ENCODE results near the gene PPDPF. TPM values are rescaled to one million over a fixed set of nuclear protein-coding genes. Genes with fewer than 3 reads are reported as not detected.

The PPDPF gene
- total RNA-seq, 1 experiment from 2014 or later: 149 TPM

GRCh38 chr20:63554361-63555278 lies 34.1 kb downstream of the PPDPF start:
- no peak for DNase-seq
- Histone ChIP-seq H3K56ac (ENCODE audit: insufficient read length, low read depth, low read length) (no peak overlapping the region), H2BK5ac (ENCODE audit: insufficient read length, low read length) (no peak overlapping the region), H2AFZ (ENCODE audit: low read length) (no peak overlapping the region), H3K27ac (ENCODE audit: insufficient read length, low read depth, low read length) (no peak overlapping the region), H2BK20ac (ENCODE audit: low read depth, low read length, poor library complexity, severe bottlenecking) (no peak overlapping the region), H4K20me1 (ENCODE audit: control insufficient read depth, insufficient read depth, insufficient read length) (no peaks in the 10 kb centered on the region), H4K91ac (ENCODE audit: insufficient read length, low read depth, low read length) (no peak overlapping the region), H2AK5ac (ENCODE audit: insufficient read length, low read length) (no peak overlapping the region), H4K8ac (replicated peaks; ENCODE audit: insufficient read length, low read depth, low read length) (no peak overlapping the region), H4K5ac (ENCODE audit: insufficient read length, low read depth, low read length) (no peak overlapping the region), H3K18ac (ENCODE audit: insufficient read length, low read depth, low read length) (no peak overlapping the region), H2BK15ac (ENCODE audit: low read depth, low read length) (no peak overlapping the region), H3K14ac (ENCODE audit: insufficient read depth, low read length) (no peak overlapping the region), H3K9me3 (ENCODE audit: control insufficient read depth, low read depth, low read length) (no peaks in the 10 kb centered on the region), H3K4me1 (ENCODE audit: insufficient read depth, low read length) (0 out of 2 replicates have a peak, but pooled peaks cover 2% of the 10 kb centered on the region), H3K9ac (ENCODE audit: extremely low read depth, insufficient read length, low read length) (no peak overlapping the region), H3K4ac (ENCODE audit: low read depth, low read length) (no peak overlapping the region), H3K23ac (ENCODE audit: insufficient read length, low read depth, low read length) (no peak overlapping the region), H2BK12ac (ENCODE audit: insufficient read length, low read depth, low read length) (no peak overlapping the region), H3K23me2 (ENCODE audit: insufficient read length, low read depth, low read length, poor library complexity, severe bottlenecking) (peaks cover 9% of the 10 kb centered on the region), H3T11ph (ENCODE audit: low read length) (no peak overlapping the region), H3K79me1 (ENCODE audit: insufficient read depth, low read depth, low read length, poor library complexity, severe bottlenecking) (no peaks in the 10 kb centered on the region), H3K79me2 (ENCODE audit: insufficient read depth, low read length) (no peaks in the 10 kb centered on the region), H3K27me3 (ENCODE audit: insufficient read depth, low read length) (no peaks in the 10 kb centered on the region), H2BK120ac (ENCODE audit: low read depth, low read length, poor library complexity, severe bottlenecking) (no peak overlapping the region), H3K4me2 (ENCODE audit: insufficient read depth, insufficient read length, low read length) (peak overlapping the region; percentile 46)
- WGBS (ENCODE audit: extremely low coverage, insufficient read length, low lambda C conversion rate): no CpG with 5 or more reads among the region's 38 CpGs
- H3K27ac Mint-ChIP-seq: no peak overlapping the region; a peak in 1 of 7 replicates
- H3K4me3 Mint-ChIP-seq: peak overlapping the region; percentile 69 to 84
- H3K27me3 Mint-ChIP-seq (ENCODE audit: low read depth): no peaks in the 10 kb centered on the region; the same call in 1 of the 2 replicates
- no peak for TF ChIP-seq CTCF (conservative IDR thresholded peaks at IDR 0.05)
- no peaks in the 10 kb centered on the region for H3K9me3 Mint-ChIP-seq
- H3K4me1 Mint-ChIP-seq: peaks cover 20 to 24% of the 10 kb centered on the region in 2 experiments
- H3K36me3 Mint-ChIP-seq (ENCODE audit: insufficient read depth in 1 of 3, low read depth in 3 of 3): peaks cover 0 to 7% (median 6%) of the 10 kb centered on the region in 3 experiments; a peak in 4 of 7 replicates
